ENCODE measurements around the gene CCHCR1.

GRCh38 chr6:31149827-31150447, 7.7 kb downstream of the CCHCR1 start:
- no peak for TF ChIP-seq POLR2A (IDR thresholded peaks at IDR 0.05; ENCODE audit: low read length)
- no peak for TF ChIP-seq RAD21 (conservative IDR thresholded peaks at IDR 0.05 in 1 of 2, IDR thresholded peaks at IDR 0.05 in 1 of 2)
- TF ChIP-seq CTCF (IDR thresholded peaks at IDR 0.05): no peak
- TF ChIP-seq CHD2 (IDR thresholded peaks at IDR 0.05; ENCODE audit: low read length, partially characterized antibody): no peak
- no peak for TF ChIP-seq KDM1A (IDR thresholded peaks at IDR 0.05; ENCODE audit: low read depth)
